ENCODE measurements around the gene CDH4.

GRCh38 chr20:61263938-61264337 is 11.9 kb downstream of the CDH4 start:
- no peak for TF ChIP-seq CTCF (IDR thresholded peaks at IDR 0.05; ENCODE audit: control extremely low read depth in 1 of 3, insufficient read depth in 1 of 3, low read depth in 1 of 3, low read length in 3 of 3)
- TF ChIP-seq EP300 (IDR thresholded peaks at IDR 0.05; ENCODE audit: borderline replicate concordance in 1 of 2, low read depth in 2 of 2, low read length in 2 of 2) = no peak
- no peak for TF ChIP-seq TEAD4 (IDR thresholded peaks at IDR 0.05; ENCODE audit: low read depth, low read length)
- no peak for TF ChIP-seq POLR2A (IDR thresholded peaks at IDR 0.05; ENCODE audit: control extremely low read depth in 1 of 2, low read depth in 2 of 2, low read length in 2 of 2)
- no peak for TF ChIP-seq JUND (IDR thresholded peaks at IDR 0.05; ENCODE audit: low read length)
- TF ChIP-seq TCF12 (IDR thresholded peaks at IDR 0.05; ENCODE audit: low read depth, low read length) = no peak
- no peak for TF ChIP-seq RAD21 (IDR thresholded peaks at IDR 0.05 in 1 of 2, conservative IDR thresholded peaks at IDR 0.05 in 1 of 2; ENCODE audit: low read depth in 2 of 2, low read length in 2 of 2)
- no peak for TF ChIP-seq BRCA1 (IDR thresholded peaks at IDR 0.05; ENCODE audit: low read depth, low read length)
- TF ChIP-seq MAX (IDR thresholded peaks at IDR 0.05) = no peak
- TF ChIP-seq GTF2F1 (IDR thresholded peaks at IDR 0.05; ENCODE audit: borderline replicate concordance, low read depth, low read length) = no peak
- no peak for TF ChIP-seq RXRA (IDR thresholded peaks at IDR 0.05; ENCODE audit: insufficient read depth, low read depth, low read length)
- TF ChIP-seq BACH1 (IDR thresholded peaks at IDR 0.05; ENCODE audit: low read length) = no peak

Measured in H1 (cell line).